ENCODE results near the gene TMEM132E.

The TMEM132E gene

GRCh38 chr17:34675605-34676004, 96.2 kb downstream of the TMEM132E start:
- Histone ChIP-seq H3K27ac (no peak overlapping the region), H3K4me3 (no peak overlapping the region)

- Histone ChIP-seq H3K4me3 (no peak overlapping the region), H3K27ac (no peak overlapping the region)
These were observed 100.8 kb downstream of the TMEM132E start for GRCh38 chr17:34680151-34680550.

- H3K4me3 ChIP-seq = no peak overlapping the region
- no peak overlapping the region for H3K27ac ChIP-seq
These were observed 102.9 kb downstream of the TMEM132E start for GRCh38 chr17:34682305-34682704.

GRCh38 chr17:34683390-34683789, 104.0 kb downstream of the TMEM132E start:
- Histone ChIP-seq H3K27ac (no peak overlapping the region), H3K4me3 (no peak overlapping the region)

Data from skin epidermis (tissue), 12 donors.